Keratinocyte (primary cell): ENCODE data around the gene PSRC1. TPM values are rescaled to one million over a fixed set of nuclear protein-coding genes. Genes with fewer than 3 reads are reported as not detected.

Experiments used
- DNase-seq: peaks from one replicate; pipeline ENCODE4 v3.0.0-alpha.2; 2011; ENCODE audit warnings: low read depth, missing footprints, low spot score
- FAIRE-seq: peaks from 2 replicates; lab custom pipeline; 2011; peaks lifted over from hg19 to GRCh38; lab: Jason Lieb, UNC
- H2AFZ ChIP-seq: 2 replicates; pipeline ENCODE4 v1.6.0; 2012; ENCODE audit warnings: low read length, control low read depth, inconsistent platforms; ENCODE audit not compliant: control insufficient read depth
- H3K27ac ChIP-seq: 2 replicates; pipeline ENCODE4 v1.5.1; 2011; ENCODE audit warnings: low read length; ENCODE audit not compliant: control insufficient read depth, insufficient read depth
- H3K27me3 ChIP-seq: 3 replicates; pipeline ENCODE4 v1.6.0; 2011; ENCODE audit warnings: low read length; ENCODE audit not compliant: control insufficient read depth, insufficient read depth; ENCODE audit errors: extremely low read depth
- H3K36me3 ChIP-seq, 2 experiments: 2 replicates in 1 of 2; 3 replicates in 1 of 2; pipeline ENCODE4 v1.5.1; 2011; ENCODE audit warnings: low read length in 2 of 2, mild to moderate bottlenecking in 1 of 2; ENCODE audit not compliant: control insufficient read depth in 2 of 2, insufficient read depth in 2 of 2; ENCODE audit errors: extremely low read depth in 1 of 2
- H3K4me1 ChIP-seq: 3 replicates; pipeline ENCODE4 v1.5.1; 2011; ENCODE audit warnings: low read length; ENCODE audit not compliant: control insufficient read depth, insufficient read depth; ENCODE audit errors: extremely low read depth
- H3K4me2 ChIP-seq: 3 replicates; pipeline ENCODE4 v1.6.0; 2011; ENCODE audit warnings: low read depth, low read length; ENCODE audit not compliant: control insufficient read depth, insufficient read depth; ENCODE audit errors: extremely low read depth
- H3K4me3 ChIP-seq, 3 experiments: fragments of 200-600 bp in 1 of 3; sonication (generic) in 1 of 3; 2 replicates in 2 of 3; 3 replicates in 1 of 3; pipeline ENCODE4 v1.5.1; 2011 to 2016; ENCODE audit warnings: low read length in 3 of 3, mild to moderate bottlenecking in 3 of 3, control low read depth in 2 of 3, inconsistent platforms in 1 of 3, low read depth in 1 of 3, mixed read lengths in 1 of 3, mixed run types in 1 of 3, moderate library complexity in 1 of 3; ENCODE audit not compliant: control insufficient read depth in 2 of 3, insufficient read depth in 2 of 3; ENCODE audit errors: extremely low read depth in 1 of 3
- H3K79me2 ChIP-seq: 2 replicates; pipeline ENCODE4 v1.6.0; 2012; ENCODE audit warnings: low read length; ENCODE audit not compliant: control insufficient read depth, insufficient read depth
- H3K9ac ChIP-seq: 3 replicates; pipeline ENCODE4 v1.6.0; 2011; ENCODE audit warnings: low read length; ENCODE audit not compliant: control insufficient read depth, insufficient read depth; ENCODE audit errors: extremely low read depth
- H3K9me1 ChIP-seq: 3 replicates; pipeline ENCODE4 v1.6.0; 2011; ENCODE audit warnings: low read length; ENCODE audit not compliant: control insufficient read depth, insufficient read depth; ENCODE audit errors: extremely low read depth
- H3K9me3 ChIP-seq: 2 replicates; pipeline ENCODE4 v1.5.1; 2012; ENCODE audit warnings: low read depth, low read length; ENCODE audit not compliant: control insufficient read depth
- H4K20me1 ChIP-seq: 3 replicates; pipeline ENCODE4 v1.6.0; 2011; ENCODE audit warnings: low read length; ENCODE audit not compliant: control insufficient read depth, insufficient read depth; ENCODE audit errors: extremely low read depth
- EZH2 ChIP-seq: IDR thresholded peaks from one replicate; pipeline ENCODE4 v1.6.1; 2012; ENCODE audit warnings: inconsistent platforms, mild to moderate bottlenecking, low read length, moderate library complexity
- dilution Hi-C: fragments of 300-500 bp; cut with MboI; formaldehyde crosslinking; loops from one replicate; pipeline ENCODE4 v1.7.0; 2020; ENCODE audit warnings: low sequenced_read_pairs; ENCODE audit not compliant: extremely low pct_ligation_motif_present
- polyA plus RNA-seq, 5 experiments: library from polyadenylated mRNA; depleted of rRNA in 3 of 5; stranded (reverse) in 3 of 5; stranded (forward) in 1 of 5; unstranded in 1 of 5; fragments of >200 nt; gene quantifications; 1 replicate in 1 of 5; 2 replicates in 3 of 5; 3 replicates in 1 of 5; pipeline versions ENCODE4 v1.2.1 to v1.2.3, GENCODE V29; 2011 to 2012; ENCODE audit warnings: missing spikeins in 2 of 5, low read depth in 1 of 5, low replicate concordance in 1 of 5
- TF ChIP-seq, protein P1 (sequence below), 3 experiments: IDR thresholded peaks in 1 of 3; conservative IDR thresholded peaks in 1 of 3; optimal IDR thresholded peaks in 1 of 3; 2 replicates in 2 of 3; 3 replicates in 1 of 3; pipeline versions ENCODE3 to v1.5.1; 2011; ENCODE audit warnings: low read length in 3 of 3, mild to moderate bottlenecking in 3 of 3, moderate library complexity in 2 of 3, control low read depth in 1 of 3, inconsistent platforms in 1 of 3; ENCODE audit not compliant: insufficient read depth in 2 of 3; ENCODE audit errors: extremely low read depth in 1 of 3

The PSRC1 gene
- polyA plus RNA-seq, 1 donor (not counting 4 experiments of a cell fraction or from before 2014, with no cell fraction given) = 10.2 TPM

DNA sequence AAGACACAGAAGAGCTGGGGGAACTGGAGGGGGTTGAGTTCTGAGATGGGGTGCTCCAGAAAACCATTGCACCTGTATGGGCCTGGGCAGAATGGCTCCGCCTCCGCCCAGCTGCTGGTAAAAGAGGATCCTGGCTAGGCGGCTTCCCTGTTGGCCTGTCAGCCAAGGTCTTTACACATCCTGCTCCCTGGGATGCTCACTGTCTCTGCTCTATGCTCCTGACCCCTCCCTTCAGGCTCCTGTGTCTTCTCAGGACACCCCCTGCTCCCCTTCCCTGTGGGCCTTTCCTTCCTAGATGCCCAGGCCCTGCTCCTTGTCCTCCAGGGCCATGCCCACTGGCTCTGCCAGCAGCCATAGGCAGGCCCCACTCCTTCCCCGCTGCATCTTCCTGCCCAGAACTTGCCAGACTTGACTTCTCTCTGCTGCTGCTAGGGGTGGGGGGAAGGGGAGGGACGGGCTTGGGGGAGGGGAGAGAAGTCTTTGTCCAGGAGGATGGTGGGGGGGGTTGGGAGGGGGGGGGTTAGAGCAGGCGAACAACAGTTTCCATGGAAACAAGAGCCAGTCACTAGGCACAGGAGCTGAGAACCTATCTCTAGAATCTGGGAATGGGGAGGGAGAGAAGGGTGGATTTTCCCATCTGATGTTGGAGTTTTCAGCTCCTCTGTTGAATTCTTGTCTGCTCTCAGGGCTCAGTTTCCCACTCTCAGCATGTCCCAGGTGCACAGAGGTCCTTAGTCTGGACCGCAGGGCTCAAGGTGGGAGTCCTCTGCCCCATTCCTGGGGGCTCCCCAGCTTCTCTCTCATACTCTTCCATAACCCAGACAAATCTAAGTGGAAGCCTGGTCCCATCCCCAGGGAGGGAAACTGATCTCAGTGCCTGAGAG, 23.0 kb downstream of the PSRC1 start:
- no peak overlapping the region for H3K4me2 ChIP-seq
- TF ChIP-seq EZH2 = no peak
- TF ChIP-seq, protein P1, sequence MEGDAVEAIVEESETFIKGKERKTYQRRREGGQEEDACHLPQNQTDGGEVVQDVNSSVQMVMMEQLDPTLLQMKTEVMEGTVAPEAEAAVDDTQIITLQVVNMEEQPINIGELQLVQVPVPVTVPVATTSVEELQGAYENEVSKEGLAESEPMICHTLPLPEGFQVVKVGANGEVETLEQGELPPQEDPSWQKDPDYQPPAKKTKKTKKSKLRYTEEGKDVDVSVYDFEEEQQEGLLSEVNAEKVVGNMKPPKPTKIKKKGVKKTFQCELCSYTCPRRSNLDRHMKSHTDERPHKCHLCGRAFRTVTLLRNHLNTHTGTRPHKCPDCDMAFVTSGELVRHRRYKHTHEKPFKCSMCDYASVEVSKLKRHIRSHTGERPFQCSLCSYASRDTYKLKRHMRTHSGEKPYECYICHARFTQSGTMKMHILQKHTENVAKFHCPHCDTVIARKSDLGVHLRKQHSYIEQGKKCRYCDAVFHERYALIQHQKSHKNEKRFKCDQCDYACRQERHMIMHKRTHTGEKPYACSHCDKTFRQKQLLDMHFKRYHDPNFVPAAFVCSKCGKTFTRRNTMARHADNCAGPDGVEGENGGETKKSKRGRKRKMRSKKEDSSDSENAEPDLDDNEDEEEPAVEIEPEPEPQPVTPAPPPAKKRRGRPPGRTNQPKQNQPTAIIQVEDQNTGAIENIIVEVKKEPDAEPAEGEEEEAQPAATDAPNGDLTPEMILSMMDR (optimal IDR thresholded peaks at IDR 0.05 in 1 of 3, IDR thresholded peaks at IDR 0.05 in 1 of 3, conservative IDR thresholded peaks at IDR 0.05 in 1 of 3; ENCODE audit: extremely low read depth in 1 of 3, insufficient read depth in 2 of 3, low read length in 3 of 3) = no peak
- dilution Hi-C loops = no loop called here
- H3K36me3 ChIP-seq = peaks cover 9 to 18% of the 10 kb centered on the region in 2 experiments
- H3K79me2 ChIP-seq = peaks cover 10% of the 10 kb centered on the region
- no peak for FAIRE-seq
- DNase-seq = no peak
- no peaks in the 10 kb centered on the region for H4K20me1 ChIP-seq
- no peak overlapping the region for H3K27ac ChIP-seq
- no peak overlapping the region for H2AFZ ChIP-seq
- H3K9ac ChIP-seq = no peak overlapping the region
- peaks cover 6% of the 10 kb centered on the region for H3K9me1 ChIP-seq
- H3K4me3 ChIP-seq = no peak overlapping the region
- H3K4me1 ChIP-seq = peaks cover 45% of the 10 kb centered on the region
- no peaks in the 10 kb centered on the region for H3K9me3 ChIP-seq
- no peaks in the 10 kb centered on the region for H3K27me3 ChIP-seq

DNA sequence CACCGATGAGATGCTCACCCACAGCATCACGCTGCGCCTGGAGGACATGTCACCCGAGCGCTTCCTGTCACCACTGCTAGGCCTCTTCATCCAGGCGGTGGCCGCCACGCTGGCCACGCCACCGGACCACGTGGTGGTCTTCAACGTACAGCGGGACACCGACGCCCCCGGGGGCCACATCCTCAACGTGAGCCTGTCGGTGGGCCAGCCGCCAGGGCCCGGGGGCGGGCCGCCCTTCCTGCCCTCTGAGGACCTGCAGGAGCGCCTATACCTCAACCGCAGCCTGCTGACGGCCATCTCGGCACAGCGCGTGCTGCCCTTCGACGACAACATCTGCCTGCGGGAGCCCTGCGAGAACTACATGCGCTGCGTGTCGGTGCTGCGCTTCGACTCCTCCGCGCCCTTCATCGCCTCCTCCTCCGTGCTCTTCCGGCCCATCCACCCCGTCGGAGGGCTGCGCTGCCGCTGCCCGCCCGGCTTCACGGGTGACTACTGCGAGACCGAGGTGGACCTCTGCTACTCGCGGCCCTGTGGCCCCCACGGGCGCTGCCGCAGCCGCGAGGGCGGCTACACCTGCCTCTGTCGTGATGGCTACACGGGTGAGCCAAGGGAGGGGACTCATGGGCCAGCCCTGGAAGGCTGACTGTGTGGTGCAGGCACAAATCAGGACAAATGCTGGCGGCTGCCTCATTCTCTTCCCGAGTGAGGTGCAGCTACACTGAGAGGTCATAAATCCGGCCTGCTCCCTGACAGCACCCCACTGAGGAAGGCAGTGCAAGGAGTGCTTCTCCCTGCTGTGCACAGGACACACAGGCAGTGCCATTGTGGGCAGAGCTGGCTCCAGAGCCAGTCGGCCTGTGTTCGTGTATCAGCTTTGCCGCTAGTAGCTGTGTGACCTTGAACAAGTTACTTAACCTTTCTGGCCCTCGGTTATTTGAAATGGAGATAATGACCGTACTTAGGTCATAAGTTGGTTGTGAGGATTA, 24.2 kb downstream of the PSRC1 start:
- H3K79me2 ChIP-seq = peaks cover 18% of the 10 kb centered on the region
- no peak overlapping the region for H3K9ac ChIP-seq
- H2AFZ ChIP-seq = no peak overlapping the region
- DNase-seq (no peak), FAIRE-seq (no peak)
- no peak overlapping the region for H3K4me2 ChIP-seq
- dilution Hi-C loops = no loop called here
- H3K27ac ChIP-seq = no peak overlapping the region
- peaks cover 55% of the 10 kb centered on the region for H3K4me1 ChIP-seq
- no peak overlapping the region for H3K4me3 ChIP-seq
- peaks cover 6 to 14% of the 10 kb centered on the region in 2 experiments for H3K36me3 ChIP-seq
- H3K27me3 ChIP-seq = no peaks in the 10 kb centered on the region
- H3K9me1 ChIP-seq = peaks cover 6% of the 10 kb centered on the region
- no peaks in the 10 kb centered on the region for H3K9me3 ChIP-seq
- TF ChIP-seq EZH2 = no peak
- TF ChIP-seq, protein P1 (optimal IDR thresholded peaks at IDR 0.05 in 1 of 3, IDR thresholded peaks at IDR 0.05 in 1 of 3, conservative IDR thresholded peaks at IDR 0.05 in 1 of 3; ENCODE audit: extremely low read depth in 1 of 3, insufficient read depth in 2 of 3, low read length in 3 of 3) = no peak
- H4K20me1 ChIP-seq = no peaks in the 10 kb centered on the region
